HUES64 (cell line): ENCODE measurements around the gene GATA6. TPM values are rescaled to one million over a fixed set of nuclear protein-coding genes. Genes with fewer than 3 reads are reported as not detected.

Experiments
- H3K27ac ChIP-seq: 2 replicates; pipeline ENCODE4 v1.7.0; 2013; ENCODE audit warnings: low read depth, low read length, inconsistent platforms
- H3K27me3 ChIP-seq: 2 replicates; pipeline ENCODE4 v1.6.1; 2013; ENCODE audit warnings: mild to moderate bottlenecking, low read length; ENCODE audit not compliant: insufficient read depth
- H3K36me3 ChIP-seq: 2 replicates; pipeline ENCODE4 v1.6.1; 2013; ENCODE audit warnings: mild to moderate bottlenecking, low read length; ENCODE audit not compliant: insufficient read depth
- H3K4me1 ChIP-seq: 2 replicates; pipeline ENCODE4 v1.6.1; 2013; ENCODE audit warnings: mild to moderate bottlenecking, low read length, moderate library complexity; ENCODE audit not compliant: insufficient read depth
- H3K4me3 ChIP-seq: 2 replicates; pipeline ENCODE4 v1.5.1; 2013; ENCODE audit warnings: mild to moderate bottlenecking, low read length, moderate library complexity
- H3K9ac ChIP-seq: 2 replicates; pipeline ENCODE4 v1.6.1; 2013; ENCODE audit warnings: mild to moderate bottlenecking, low read depth, low read length
- H3K9me3 ChIP-seq: 2 replicates; pipeline ENCODE4 v1.6.1; 2013; ENCODE audit warnings: low read depth, low read length; ENCODE audit not compliant: insufficient read depth
- WGBS: fragments of 150-250, 120-280 bp; methylation state at CpG from one replicate; pipeline ENCODE4 v1.1.7; 2013; ENCODE audit warnings: missing lambda C conversion rate; 5-methylcytosine and 5-hydroxymethylcytosine counted together
- polyA plus RNA-seq, 2 experiments: library from polyadenylated mRNA; stranded (reverse); fragments of 50-300 nt; gene quantifications; one replicate each; pipeline ENCODE4 v1.2.3, GENCODE V29; 2013

The GATA6 gene
- polyA plus RNA-seq (2013, experiment 1 of 2): 4.3 TPM
- 5.0 TPM for polyA plus RNA-seq (2013, experiment 2 of 2)

GRCh38 chr18:22169011-22169888, at the start of gene GATA6:
Gene GATA6 (plus strand): TSS chr18:22169589. CDS start chr18:22171145, 1,556 bp downstream.
- no peaks in the 10 kb centered on the region for H3K9me3 ChIP-seq
- H3K4me3 ChIP-seq: peak within 1 kb of the TSS; percentile 58
- peak within 1 kb of the TSS; percentile 5; the same call in 1 of the 2 replicates for H3K9ac ChIP-seq
- WGBS: 0% methylated on average over 84 of the region's 87 CpGs
- peaks cover 5% of the 10 kb centered on the region; the same call in 1 of the 2 replicates for H3K4me1 ChIP-seq
- no peaks in the 10 kb centered on the region for H3K36me3 ChIP-seq
- no peak within 1 kb of the TSS; the same call in 1 of the 2 replicates for H3K27ac ChIP-seq
- H3K27me3 ChIP-seq: peaks cover 99% of the 10 kb centered on the region

- Histone ChIP-seq H3K27ac (no peak overlapping the region), H3K4me1 (no peaks in the 10 kb centered on the region), H3K9me3 (no peaks in the 10 kb centered on the region), H3K36me3 (no peaks in the 10 kb centered on the region), H3K27me3 (no peaks in the 10 kb centered on the region), H3K9ac (no peak overlapping the region), H3K4me3 (no peak overlapping the region)
- no CpG with 5 or more reads among the region's 1 CpG for WGBS
Observed at GRCh38 chr18:22124970-22125369, 44.4 kb upstream of the GATA6 start.

- no peaks in the 10 kb centered on the region for H3K27me3 ChIP-seq
- H3K4me1 ChIP-seq: no peaks in the 10 kb centered on the region
- no peaks in the 10 kb centered on the region for H3K9me3 ChIP-seq
- WGBS: 88% methylated on average over 4 of the region's 5 CpGs
- H3K27ac ChIP-seq: no peak overlapping the region
- no peaks in the 10 kb centered on the region for H3K36me3 ChIP-seq
- no peak overlapping the region for H3K9ac ChIP-seq
- no peak overlapping the region for H3K4me3 ChIP-seq
Observed at GRCh38 chr18:22128954-22129353, 40.4 kb upstream of the GATA6 start.

GRCh38 chr18:22129778-22130177, 39.6 kb upstream of the GATA6 start:
- Histone ChIP-seq H3K9me3 (no peaks in the 10 kb centered on the region), H3K4me1 (no peaks in the 10 kb centered on the region), H3K27ac (no peak overlapping the region), H3K27me3 (no peaks in the 10 kb centered on the region), H3K36me3 (no peaks in the 10 kb centered on the region), H3K9ac (no peak overlapping the region), H3K4me3 (no peak overlapping the region)
- WGBS: 78% methylated on average over 1 of the region's 1 CpG

GRCh38 chr18:22132258-22132657, 37.1 kb upstream of the GATA6 start:
- Histone ChIP-seq H3K36me3 (no peaks in the 10 kb centered on the region), H3K27ac (no peak overlapping the region), H3K4me3 (no peak overlapping the region), H3K27me3 (no peaks in the 10 kb centered on the region), H3K9me3 (no peaks in the 10 kb centered on the region), H3K4me1 (no peaks in the 10 kb centered on the region), H3K9ac (no peak overlapping the region)
- WGBS: 87% methylated on average over 2 of the region's 2 CpGs

- Histone ChIP-seq H3K9me3 (no peaks in the 10 kb centered on the region), H3K27me3 (no peaks in the 10 kb centered on the region), H3K36me3 (no peaks in the 10 kb centered on the region), H3K27ac (no peak overlapping the region), H3K9ac (no peak overlapping the region), H3K4me3 (no peak overlapping the region), H3K4me1 (no peaks in the 10 kb centered on the region)
- WGBS: 72% methylated on average over 2 of the region's 2 CpGs
Observed at GRCh38 chr18:22132763-22133162, 36.6 kb upstream of the GATA6 start.

GRCh38 chr18:22136395-22136794, 33.0 kb upstream of the GATA6 start:
- no peaks in the 10 kb centered on the region for H3K27me3 ChIP-seq

GRCh38 chr18:22141211-22141610, 28.2 kb upstream of the GATA6 start:
- no peaks in the 10 kb centered on the region for H3K9me3 ChIP-seq
- no peak overlapping the region for H3K9ac ChIP-seq
- no peaks in the 10 kb centered on the region for H3K27me3 ChIP-seq
- H3K27ac ChIP-seq: no peak overlapping the region
- WGBS: 94% methylated on average over 4 of the region's 4 CpGs
- no peaks in the 10 kb centered on the region for H3K4me1 ChIP-seq
- H3K36me3 ChIP-seq: no peaks in the 10 kb centered on the region
- no peak overlapping the region for H3K4me3 ChIP-seq

More at GRCh38 chr18:22136395-22136794, 33.0 kb upstream of the GATA6 start:
- H3K4me1 ChIP-seq: no peaks in the 10 kb centered on the region
- H3K27ac ChIP-seq: no peak overlapping the region
- no peaks in the 10 kb centered on the region for H3K36me3 ChIP-seq
- 88% methylated on average over 4 of the region's 4 CpGs for WGBS
- H3K9me3 ChIP-seq: no peaks in the 10 kb centered on the region
- no peak overlapping the region for H3K4me3 ChIP-seq
- no peak overlapping the region for H3K9ac ChIP-seq

- 93% methylated on average over 7 of the region's 7 CpGs for WGBS
- H3K9me3 ChIP-seq: no peaks in the 10 kb centered on the region
- no peak overlapping the region for H3K9ac ChIP-seq
- no peak overlapping the region for H3K27ac ChIP-seq
- H3K4me3 ChIP-seq: no peak overlapping the region
- H3K36me3 ChIP-seq: no peaks in the 10 kb centered on the region
- no peaks in the 10 kb centered on the region for H3K4me1 ChIP-seq
- peaks cover 3% of the 10 kb centered on the region; the same call in 1 of the 2 replicates for H3K27me3 ChIP-seq
Observed at GRCh38 chr18:22143347-22144340, 25.7 kb upstream of the GATA6 start.

- H3K9ac ChIP-seq: no peak overlapping the region
- H3K4me1 ChIP-seq: no peaks in the 10 kb centered on the region
- H3K27ac ChIP-seq: no peak overlapping the region
- WGBS: 98% methylated on average over 3 of the region's 3 CpGs
- H3K27me3 ChIP-seq: peaks cover 5% of the 10 kb centered on the region; the same call in 1 of the 2 replicates
- H3K9me3 ChIP-seq: no peaks in the 10 kb centered on the region
- H3K4me3 ChIP-seq: no peak overlapping the region
- no peaks in the 10 kb centered on the region for H3K36me3 ChIP-seq
Observed at GRCh38 chr18:22145160-22145559, 24.2 kb upstream of the GATA6 start.

GRCh38 chr18:22149710-22150109, 19.7 kb upstream of the GATA6 start:
- Histone ChIP-seq H3K36me3 (no peaks in the 10 kb centered on the region), H3K27me3 (peaks cover 10% of the 10 kb centered on the region; the same call in 1 of the 2 replicates), H3K4me1 (no peaks in the 10 kb centered on the region), H3K27ac (no peak overlapping the region), H3K4me3 (no peak overlapping the region), H3K9ac (no peak overlapping the region), H3K9me3 (no peaks in the 10 kb centered on the region)
- 92% methylated on average over 7 of the region's 8 CpGs for WGBS
